Liver (tissue), 3 donors: ENCODE data around the gene FLYWCH2.

Source experiments
- CTCF ChIP-seq: fragments of 150-350 bp; IDR thresholded peaks from 2 replicates; pipeline ENCODE4 v1.5.1; 2017; ENCODE audit warnings: improper control_type of control experiment, low read depth, low read length; ENCODE audit not compliant: missing input control
- RXRA ChIP-seq, 2 donors: IDR thresholded peaks; 2 replicates each; pipeline ENCODE4 v1.6.1; 2017 to 2018; ENCODE audit warnings: antibody characterized with exemption in 2 of 2, mild to moderate bottlenecking in 1 of 2
- ZBTB33 ChIP-seq: IDR thresholded peaks from 2 replicates; pipeline ENCODE4 v1.6.1; 2016; ENCODE audit warnings: antibody characterized with exemption
- TF ChIP-seq, protein P1 (sequence below): IDR thresholded peaks from 2 replicates; pipeline ENCODE4 v1.6.1; 2016; ENCODE audit warnings: antibody characterized with exemption, mild to moderate bottlenecking
- donor health status: healthy.
- donor health status: healthy.

DNA sequence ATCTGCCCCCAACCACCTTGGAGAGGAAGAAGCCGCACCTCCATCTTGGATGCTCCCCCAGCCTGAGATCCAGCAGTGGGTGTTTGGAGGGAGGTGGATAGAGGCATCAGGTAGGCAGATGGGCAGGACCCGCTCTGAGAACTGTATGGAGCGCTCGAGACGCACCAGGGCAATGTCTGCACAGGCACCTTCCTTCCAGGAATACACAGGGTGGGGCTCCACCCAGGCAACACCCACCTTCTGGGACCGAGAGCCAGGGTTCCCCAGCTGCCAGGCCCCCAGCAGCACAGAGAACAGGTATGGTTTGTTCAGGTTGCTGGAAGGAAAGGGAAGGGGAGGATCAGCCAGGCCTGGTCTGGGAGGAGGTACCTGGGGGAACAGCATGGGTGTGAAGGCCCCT lies 27.5 kb upstream of the FLYWCH2 start:
- TF ChIP-seq ZBTB33 (no peak), CTCF (no peak), RXRA (IDR thresholded peaks at IDR 0.05) (no peak)
- TF ChIP-seq, protein P1, sequence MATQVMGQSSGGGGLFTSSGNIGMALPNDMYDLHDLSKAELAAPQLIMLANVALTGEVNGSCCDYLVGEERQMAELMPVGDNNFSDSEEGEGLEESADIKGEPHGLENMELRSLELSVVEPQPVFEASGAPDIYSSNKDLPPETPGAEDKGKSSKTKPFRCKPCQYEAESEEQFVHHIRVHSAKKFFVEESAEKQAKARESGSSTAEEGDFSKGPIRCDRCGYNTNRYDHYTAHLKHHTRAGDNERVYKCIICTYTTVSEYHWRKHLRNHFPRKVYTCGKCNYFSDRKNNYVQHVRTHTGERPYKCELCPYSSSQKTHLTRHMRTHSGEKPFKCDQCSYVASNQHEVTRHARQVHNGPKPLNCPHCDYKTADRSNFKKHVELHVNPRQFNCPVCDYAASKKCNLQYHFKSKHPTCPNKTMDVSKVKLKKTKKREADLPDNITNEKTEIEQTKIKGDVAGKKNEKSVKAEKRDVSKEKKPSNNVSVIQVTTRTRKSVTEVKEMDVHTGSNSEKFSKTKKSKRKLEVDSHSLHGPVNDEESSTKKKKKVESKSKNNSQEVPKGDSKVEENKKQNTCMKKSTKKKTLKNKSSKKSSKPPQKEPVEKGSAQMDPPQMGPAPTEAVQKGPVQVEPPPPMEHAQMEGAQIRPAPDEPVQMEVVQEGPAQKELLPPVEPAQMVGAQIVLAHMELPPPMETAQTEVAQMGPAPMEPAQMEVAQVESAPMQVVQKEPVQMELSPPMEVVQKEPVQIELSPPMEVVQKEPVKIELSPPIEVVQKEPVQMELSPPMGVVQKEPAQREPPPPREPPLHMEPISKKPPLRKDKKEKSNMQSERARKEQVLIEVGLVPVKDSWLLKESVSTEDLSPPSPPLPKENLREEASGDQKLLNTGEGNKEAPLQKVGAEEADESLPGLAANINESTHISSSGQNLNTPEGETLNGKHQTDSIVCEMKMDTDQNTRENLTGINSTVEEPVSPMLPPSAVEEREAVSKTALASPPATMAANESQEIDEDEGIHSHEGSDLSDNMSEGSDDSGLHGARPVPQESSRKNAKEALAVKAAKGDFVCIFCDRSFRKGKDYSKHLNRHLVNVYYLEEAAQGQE, result no peak
